Natural killer cell (primary cell): ENCODE results near the gene ZNF367. TPM values are rescaled to one million over a fixed set of nuclear protein-coding genes. Genes with fewer than 3 reads are reported as not detected.
A peak's percentile ranks its signal among the peaks of the same experiment; 100 is the strongest.

Experiments used
- ATAC-seq, 3 donors: fragments of 150-1000 bp in 2 of 3; fragments of 200-7000 bp in 1 of 3; cut with Tn5 transposase; 1 replicate in 1 of 3; 2 replicates in 2 of 3; pipeline ENCODE4 v1.10.0; 2021; ENCODE audit warnings: mild to moderate bottlenecking in 2 of 3, moderate library complexity in 2 of 3
- DNase-seq, 2 donors: peaks; one replicate each; pipeline versions ENCODE4 v3.0.0 to v3.0.0-alpha.2; 2013 to 2021; ENCODE audit warnings: mixed read lengths in 1 of 2
- H3K27ac ChIP-seq: one replicate; pipeline ENCODE4 v1.5.1; 2013; ENCODE audit warnings: mild to moderate bottlenecking, low read length
- H3K27me3 ChIP-seq: one replicate; pipeline ENCODE4 v1.6.1; 2013; ENCODE audit warnings: low read length; ENCODE audit not compliant: control insufficient read depth, insufficient read depth
- H3K36me3 ChIP-seq: one replicate; pipeline ENCODE4 v1.6.1; 2013; ENCODE audit warnings: low read length; ENCODE audit not compliant: control insufficient read depth, insufficient read depth
- H3K4me1 ChIP-seq: one replicate; pipeline ENCODE4 v1.6.1; 2013; ENCODE audit warnings: low read length; ENCODE audit not compliant: control insufficient read depth, insufficient read depth
- H3K4me3 ChIP-seq: one replicate; pipeline ENCODE4 v1.5.1; 2013; ENCODE audit warnings: low read length
- H3K9me3 ChIP-seq: one replicate; pipeline ENCODE4 v1.6.1; 2013; ENCODE audit warnings: low read length; ENCODE audit not compliant: control insufficient read depth, insufficient read depth
- H3K27ac Mint-ChIP-seq, 2 donors: one replicate each; pipeline ENCODE4 v1.8.0; 2022; ENCODE audit warnings: mild to moderate bottlenecking in 2 of 2, mixed read lengths in 2 of 2, moderate library complexity in 1 of 2
- H3K27me3 Mint-ChIP-seq, 2 donors: one replicate each; pipeline ENCODE4 v1.8.0; 2022; ENCODE audit warnings: low read depth in 2 of 2, mixed read lengths in 2 of 2
- H3K36me3 Mint-ChIP-seq: one replicate; pipeline ENCODE4 v1.8.0; 2022; ENCODE audit warnings: mixed read lengths
- H3K4me1 Mint-ChIP-seq, 2 donors: one replicate each; pipeline ENCODE4 v1.8.0; 2022; ENCODE audit warnings: mixed read lengths in 2 of 2
- H3K4me3 Mint-ChIP-seq: one replicate; pipeline ENCODE4 v1.8.0; 2022; ENCODE audit warnings: mild to moderate bottlenecking, moderate library complexity, mixed read lengths
- H3K9me3 Mint-ChIP-seq, 2 donors: one replicate each; pipeline ENCODE4 v1.8.0; 2022; ENCODE audit warnings: mixed read lengths in 2 of 2
- WGBS: methylation state at CpG from one replicate; pipeline ENCODE4 v1.1.7; 2013; ENCODE audit warnings: missing lambda C conversion rate; ENCODE audit not compliant: insufficient coverage; 5-methylcytosine and 5-hydroxymethylcytosine counted together
- intact Hi-C: fragments of 100-400 bp; cut with micrococcal nuclease; formaldehyde crosslinking; loops from one replicate; pipeline ENCODE4 v1.14.2; 2022
- total RNA-seq, 4 donors: library from RNA; stranded (reverse); fragments of 120-200 nt in 1 of 4; gene quantifications; one replicate each; pipeline versions ENCODE4 v1.2.3 to v1.2.4, GENCODE V29; 2013 to 2022
- TF ChIP-seq, protein P1 (sequence below): fragments of 200-600 bp; IDR thresholded peaks from one replicate; pipeline ENCODE4 v1.8.0; 2022; ENCODE audit warnings: antibody characterized with exemption

Gene ZNF367
- total RNA-seq, 3 donors from 2014 or later (not counting 1 experiment from before 2014, with no cell fraction given): 4.4 to 6.2 (median 4.5) TPM

DNA sequence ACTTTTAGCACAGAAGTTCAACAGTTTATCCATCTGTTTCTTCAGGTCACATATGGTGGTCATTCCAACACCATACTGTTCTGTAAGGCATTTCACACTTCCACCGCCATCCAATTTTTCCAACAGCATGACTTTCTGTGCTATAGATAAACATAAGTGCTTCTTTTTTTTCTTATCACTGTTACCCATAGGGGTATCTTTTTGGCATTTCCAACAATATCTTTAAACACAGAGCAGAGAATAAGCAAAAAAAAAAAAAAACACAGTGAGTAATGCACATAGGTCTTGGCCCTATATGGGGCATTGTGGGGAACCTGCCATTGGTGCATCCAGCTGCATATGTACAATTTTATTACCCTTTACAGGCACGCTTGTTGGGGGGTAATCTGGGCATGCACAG lies 12.2 kb upstream of the ZNF367 start:
- peaks cover 6 to 10% of the 10 kb centered on the region in 2 donors for H3K27me3 Mint-ChIP-seq
- no peak for ATAC-seq
- 100% methylated on average over 2 of the region's 2 CpGs for WGBS
- H3K9me3 Mint-ChIP-seq: no peaks in the 10 kb centered on the region
- Histone ChIP-seq H3K36me3 (no peaks in the 10 kb centered on the region), H3K4me1 (peaks cover 12% of the 10 kb centered on the region), H3K9me3 (no peaks in the 10 kb centered on the region), H3K27me3 (no peaks in the 10 kb centered on the region), H3K4me3 (no peak overlapping the region), H3K27ac (no peak overlapping the region)
- TF ChIP-seq, protein P1, sequence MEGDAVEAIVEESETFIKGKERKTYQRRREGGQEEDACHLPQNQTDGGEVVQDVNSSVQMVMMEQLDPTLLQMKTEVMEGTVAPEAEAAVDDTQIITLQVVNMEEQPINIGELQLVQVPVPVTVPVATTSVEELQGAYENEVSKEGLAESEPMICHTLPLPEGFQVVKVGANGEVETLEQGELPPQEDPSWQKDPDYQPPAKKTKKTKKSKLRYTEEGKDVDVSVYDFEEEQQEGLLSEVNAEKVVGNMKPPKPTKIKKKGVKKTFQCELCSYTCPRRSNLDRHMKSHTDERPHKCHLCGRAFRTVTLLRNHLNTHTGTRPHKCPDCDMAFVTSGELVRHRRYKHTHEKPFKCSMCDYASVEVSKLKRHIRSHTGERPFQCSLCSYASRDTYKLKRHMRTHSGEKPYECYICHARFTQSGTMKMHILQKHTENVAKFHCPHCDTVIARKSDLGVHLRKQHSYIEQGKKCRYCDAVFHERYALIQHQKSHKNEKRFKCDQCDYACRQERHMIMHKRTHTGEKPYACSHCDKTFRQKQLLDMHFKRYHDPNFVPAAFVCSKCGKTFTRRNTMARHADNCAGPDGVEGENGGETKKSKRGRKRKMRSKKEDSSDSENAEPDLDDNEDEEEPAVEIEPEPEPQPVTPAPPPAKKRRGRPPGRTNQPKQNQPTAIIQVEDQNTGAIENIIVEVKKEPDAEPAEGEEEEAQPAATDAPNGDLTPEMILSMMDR: no peak
- intact Hi-C loops: loop anchor here (2.0 kb wide), 1 partner anchor 16 kb away; no protein-coding TSS in a partner anchor
- H3K36me3 Mint-ChIP-seq: no peaks in the 10 kb centered on the region
- peaks cover 9% of the 10 kb centered on the region in 2 donors for H3K4me1 Mint-ChIP-seq
- DNase-seq: no peak
- H3K4me3 Mint-ChIP-seq: no peak overlapping the region
- H3K27ac Mint-ChIP-seq: no peak overlapping the region

DNA sequence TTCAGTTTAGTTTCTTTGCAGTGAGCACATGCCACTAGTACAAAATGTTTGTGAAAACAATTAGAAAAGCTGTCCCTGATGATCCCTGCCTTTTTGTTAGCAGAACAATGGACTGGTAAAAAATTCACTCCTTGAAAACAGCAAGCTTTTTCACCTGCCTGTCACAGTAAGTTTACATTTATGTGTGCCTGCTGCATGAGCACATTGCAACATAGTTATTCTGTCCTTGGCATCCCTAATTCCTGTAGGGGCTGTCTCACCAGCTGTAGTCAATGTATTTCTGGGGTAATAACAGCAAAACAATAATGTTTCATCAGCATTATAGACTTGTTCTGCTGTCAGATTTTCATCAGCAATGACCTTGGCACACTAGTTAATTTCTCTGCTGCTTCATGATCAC lies 11.6 kb upstream of the ZNF367 start:
- Histone ChIP-seq H3K4me3 (no peak overlapping the region), H3K9me3 (no peaks in the 10 kb centered on the region), H3K4me1 (peaks cover 18% of the 10 kb centered on the region), H3K27ac (no peak overlapping the region), H3K27me3 (no peaks in the 10 kb centered on the region), H3K36me3 (no peaks in the 10 kb centered on the region)
- ATAC-seq: no peak
- H3K27me3 Mint-ChIP-seq: peaks cover 6 to 10% of the 10 kb centered on the region in 2 donors
- H3K27ac Mint-ChIP-seq: no peak overlapping the region
- no peaks in the 10 kb centered on the region for H3K36me3 Mint-ChIP-seq
- intact Hi-C loops: loop anchor here (2.0 kb wide), 1 partner anchor 17 kb away; no protein-coding TSS in a partner anchor
- no peaks in the 10 kb centered on the region for H3K9me3 Mint-ChIP-seq
- no peak for DNase-seq
- H3K4me1 Mint-ChIP-seq: peaks cover 13 to 14% of the 10 kb centered on the region in 2 donors
- TF ChIP-seq, protein P1: no peak
- no peak overlapping the region for H3K4me3 Mint-ChIP-seq

DNA sequence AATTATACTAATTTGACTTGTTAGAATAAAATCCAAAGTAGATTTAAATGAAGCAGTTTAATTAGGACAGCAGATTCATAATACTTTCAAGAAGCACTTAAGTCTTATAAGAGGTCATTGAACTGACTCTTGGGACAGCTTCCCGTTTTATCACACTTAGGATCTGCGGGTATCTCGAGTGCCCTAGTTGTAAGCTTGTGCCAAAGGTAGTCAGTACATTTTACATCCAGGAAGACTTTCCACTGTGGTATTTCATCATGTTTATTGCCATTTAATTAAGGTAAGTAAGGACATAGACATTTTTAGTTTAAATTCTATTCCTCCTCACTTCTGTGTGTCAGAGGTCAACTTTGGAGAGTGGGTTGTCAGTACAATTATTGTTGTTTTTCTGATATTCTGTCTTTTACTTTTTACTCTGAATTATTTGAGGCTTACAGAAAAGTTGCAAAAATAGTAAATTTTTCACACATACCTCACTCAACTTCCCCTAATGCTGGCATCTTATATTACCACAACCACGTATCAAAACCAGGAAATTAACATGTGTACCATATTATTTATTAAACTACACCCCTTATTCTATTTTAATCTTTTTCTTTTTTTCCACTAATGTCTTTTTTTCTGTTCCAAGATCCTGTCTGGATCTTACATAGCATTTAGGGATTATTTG lies 7.5 kb upstream of the ZNF367 start:
- no peak overlapping the region for H3K4me3 ChIP-seq
- no peaks in the 10 kb centered on the region for H3K36me3 ChIP-seq
- Mint-ChIP-seq H3K4me3 (peak overlapping the region; percentile 79), H3K4me1 (peaks cover 13 to 15% of the 10 kb centered on the region in 2 donors), H3K9me3 (no peaks in the 10 kb centered on the region), H3K27me3 (peaks cover 0 to 4% of the 10 kb centered on the region in 2 donors), H3K36me3 (no peaks in the 10 kb centered on the region), H3K27ac (peak overlapping the region; percentile 79 to 81)
- peak overlapping the region; percentile 75 for H3K27ac ChIP-seq
- H3K27me3 ChIP-seq: no peaks in the 10 kb centered on the region
- peak; percentile 54 to 91 (median 82) for ATAC-seq
- DNase-seq: peak in 1 of 2 donors; percentile 55
- intact Hi-C loops: no loop called here
- TF ChIP-seq, protein P1: no peak
- 14% methylated on average over 4 of the region's 4 CpGs for WGBS
- H3K4me1 ChIP-seq: peaks cover 25% of the 10 kb centered on the region
- no peaks in the 10 kb centered on the region for H3K9me3 ChIP-seq

DNA sequence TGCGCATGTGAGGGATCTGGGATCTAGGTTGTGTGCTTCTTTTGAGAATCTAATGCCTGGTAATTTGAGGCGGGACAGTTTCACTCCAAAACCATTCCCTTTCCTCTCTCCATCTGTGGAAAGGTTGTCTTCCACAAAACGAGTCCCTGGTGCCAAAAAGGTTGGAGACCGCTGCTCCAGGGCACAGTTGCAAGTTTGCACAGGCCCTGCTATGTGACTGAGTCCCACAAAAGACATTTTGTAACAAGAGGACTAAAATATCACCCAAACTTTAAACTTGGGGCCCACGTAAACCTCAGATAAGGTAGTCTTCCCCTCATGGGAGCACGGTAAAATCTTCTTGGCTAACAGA lies 5.8 kb upstream of the ZNF367 start:
- ATAC-seq: no peak

More for the DNA sequence above, 5.8 kb upstream of the ZNF367 start:
- Mint-ChIP-seq H3K9me3 (no peaks in the 10 kb centered on the region), H3K4me1 (peaks cover 24 to 28% of the 10 kb centered on the region in 2 donors), H3K27ac (no peak overlapping the region), H3K27me3 (peaks cover 0 to 4% of the 10 kb centered on the region in 2 donors), H3K36me3 (no peaks in the 10 kb centered on the region), H3K4me3 (no peak overlapping the region)
- Histone ChIP-seq H3K36me3 (no peaks in the 10 kb centered on the region), H3K9me3 (no peaks in the 10 kb centered on the region), H3K4me3 (no peak overlapping the region), H3K27ac (no peak overlapping the region), H3K27me3 (no peaks in the 10 kb centered on the region), H3K4me1 (peaks cover 32% of the 10 kb centered on the region)
- TF ChIP-seq, protein P1: no peak
- intact Hi-C loops: no loop called here
- DNase-seq: no peak
- 94% methylated on average over 6 of the region's 6 CpGs for WGBS
